HG03175 (cell line): ENCODE measurements around the gene ANKEF1.
A peak's percentile ranks its signal among the peaks of the same experiment; 100 is the strongest.
"Not testable (repeated sequence)": the region's sequence is repeated elsewhere in the genome, so short reads cannot be mapped to it uniquely, and the experiment has no call there.

ENCODE experiments used
- ATAC-seq: cut with Tn5 transposase; IDR thresholded peaks from one replicate; pipeline ENCODE4 v1.9.1; 2021; ENCODE audit warnings: mild to moderate bottlenecking, moderate library complexity; ENCODE audit not compliant: unreplicated experiment

The ANKEF1 gene

DNA sequence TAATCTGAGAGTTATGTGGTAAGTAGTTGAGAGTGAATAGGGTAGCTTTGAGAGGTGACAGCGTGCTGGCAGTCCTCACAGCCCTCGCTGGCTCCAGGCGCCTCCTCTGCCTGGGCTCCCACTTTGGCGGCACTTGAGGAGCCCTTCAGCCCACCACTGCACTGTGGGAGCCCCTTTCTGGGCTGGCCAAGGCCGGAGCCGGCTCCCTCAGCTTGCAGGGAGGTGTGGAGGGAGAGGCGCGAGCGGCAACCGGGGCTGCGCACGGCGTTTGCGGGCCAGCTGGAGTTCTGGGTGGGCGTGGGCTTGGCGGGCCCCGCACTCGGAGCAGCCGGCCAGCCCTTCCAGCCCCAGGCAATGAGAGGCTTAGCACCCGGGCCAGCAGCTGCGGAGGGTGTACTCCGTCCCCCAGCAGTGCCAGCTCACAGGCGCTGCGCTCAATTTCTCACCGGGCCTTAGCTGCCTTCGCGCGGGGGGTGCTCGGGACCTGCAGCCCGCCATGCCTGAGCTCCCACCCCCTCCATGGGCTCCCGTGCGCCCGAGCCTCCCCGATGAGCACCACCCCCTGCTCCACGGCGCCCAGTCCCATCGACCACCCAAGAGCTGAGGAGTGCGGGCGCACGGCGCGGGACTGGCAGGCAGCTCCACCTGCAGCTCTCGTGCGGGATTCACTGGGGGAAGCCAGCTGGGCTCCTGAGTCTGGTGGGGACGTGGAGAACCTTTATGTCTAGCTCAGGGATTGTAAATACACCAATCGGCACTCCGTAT, 3.2 kb upstream of the ANKEF1 start:
- ATAC-seq = not testable (repeated sequence)

- not testable (repeated sequence) for ATAC-seq
Observed at GRCh38 chr20:10032269-10032668, 2.5 kb upstream of the ANKEF1 start.

GRCh38 chr20:10033905-10034650, 709 bp upstream of the ANKEF1 start:
- no peak for ATAC-seq

GRCh38 chr20:10036321-10036720, 1.5 kb downstream of the ANKEF1 start:
- not testable (repeated sequence) for ATAC-seq

GRCh38 chr20:10040070-10040975, 5.5 kb downstream of the ANKEF1 start:
- ATAC-seq = no peak

- ATAC-seq = no peak
Observed at GRCh38 chr20:10042086-10042485, 7.3 kb downstream of the ANKEF1 start.

- no peak for ATAC-seq
Observed at GRCh38 chr20:10047427-10047826, 12.6 kb downstream of the ANKEF1 start.

GRCh38 chr20:10051185-10051584, 16.4 kb downstream of the ANKEF1 start:
- ATAC-seq = no peak

GRCh38 chr20:10059006-10059405, 24.2 kb downstream of the ANKEF1 start:
- no peak for ATAC-seq

DNA sequence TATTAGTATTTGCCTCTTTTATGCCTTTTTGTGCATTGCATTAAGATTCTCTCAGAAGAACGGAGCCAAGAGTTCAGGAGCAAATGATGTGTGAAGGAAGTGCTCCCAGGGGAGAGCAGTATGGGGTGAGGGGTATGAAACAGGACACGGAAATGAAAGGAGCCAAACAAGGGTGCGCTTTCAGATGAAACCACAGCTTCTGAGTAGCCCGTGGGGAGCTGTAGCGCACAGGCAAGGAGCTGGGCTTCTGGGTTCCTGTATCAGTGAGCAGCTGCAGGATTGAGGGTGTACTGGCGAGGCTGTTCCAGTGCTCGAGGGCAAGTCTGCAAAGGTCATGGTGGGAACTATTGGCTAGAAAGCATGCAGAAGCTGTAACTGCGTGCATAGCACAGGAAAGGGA, 25.4 kb downstream of the ANKEF1 start:
- ATAC-seq = peak; percentile 91

GRCh38 chr20:10061641-10062040, 26.9 kb downstream of the ANKEF1 start:
- no peak for ATAC-seq

- no peak for ATAC-seq
Observed at GRCh38 chr20:10063482-10063881, 28.7 kb downstream of the ANKEF1 start.

DNA sequence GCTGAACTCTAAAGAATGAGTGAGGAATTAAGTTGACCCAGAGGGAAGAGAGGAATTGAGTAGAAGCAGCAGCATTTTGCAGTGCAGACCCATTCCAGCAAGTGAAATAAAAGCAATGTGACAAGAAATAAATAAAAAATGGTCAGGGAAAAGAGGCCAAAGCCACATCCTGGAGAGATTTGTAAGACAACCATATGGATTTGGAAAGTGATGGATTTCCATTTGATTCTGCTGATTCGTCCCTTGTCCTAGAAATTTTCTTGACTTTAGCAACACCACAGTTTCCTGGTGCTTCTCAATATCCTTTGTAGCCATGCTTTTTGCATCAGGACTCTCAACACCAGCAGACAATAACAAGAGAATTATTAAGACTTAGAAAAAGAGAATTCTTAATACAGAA, 29.8 kb downstream of the ANKEF1 start:
- no peak for ATAC-seq

DNA sequence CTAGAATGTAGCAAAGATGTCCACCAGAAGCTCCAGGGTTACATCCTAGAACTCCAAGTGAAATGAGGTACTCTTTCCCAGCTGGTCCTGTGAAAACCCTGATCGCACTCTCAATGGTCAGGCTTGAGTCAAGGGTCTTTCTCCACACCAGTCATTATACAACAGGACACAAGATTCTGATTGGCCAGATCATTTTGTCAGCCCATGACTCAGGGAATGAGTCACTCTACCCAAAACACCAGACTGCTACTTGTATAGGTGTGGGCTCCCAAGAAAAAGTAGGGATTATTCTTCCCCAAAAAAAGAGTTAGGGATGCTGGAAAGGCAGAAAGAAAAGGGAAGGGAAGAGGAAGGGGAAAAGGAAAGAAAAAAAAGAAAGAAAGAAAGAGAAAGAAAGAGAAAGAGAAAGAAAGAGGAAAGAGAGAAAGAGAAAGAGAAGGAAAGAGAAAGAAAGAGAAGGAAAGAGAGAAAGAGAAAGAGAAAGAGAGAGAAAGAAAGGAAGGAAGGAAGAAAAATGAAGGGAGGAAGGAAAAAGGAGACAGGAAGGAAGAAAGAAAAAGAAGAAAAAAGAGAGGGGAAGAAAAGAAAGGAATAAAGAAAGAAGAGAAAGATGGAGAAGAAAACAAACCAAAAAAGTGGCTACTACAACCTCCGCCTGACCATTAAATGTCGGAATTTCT, 30.5 kb downstream of the ANKEF1 start:
- ATAC-seq = no peak

- no peak for ATAC-seq
Observed at GRCh38 chr20:10067321-10067720, 32.5 kb downstream of the ANKEF1 start.

DNA sequence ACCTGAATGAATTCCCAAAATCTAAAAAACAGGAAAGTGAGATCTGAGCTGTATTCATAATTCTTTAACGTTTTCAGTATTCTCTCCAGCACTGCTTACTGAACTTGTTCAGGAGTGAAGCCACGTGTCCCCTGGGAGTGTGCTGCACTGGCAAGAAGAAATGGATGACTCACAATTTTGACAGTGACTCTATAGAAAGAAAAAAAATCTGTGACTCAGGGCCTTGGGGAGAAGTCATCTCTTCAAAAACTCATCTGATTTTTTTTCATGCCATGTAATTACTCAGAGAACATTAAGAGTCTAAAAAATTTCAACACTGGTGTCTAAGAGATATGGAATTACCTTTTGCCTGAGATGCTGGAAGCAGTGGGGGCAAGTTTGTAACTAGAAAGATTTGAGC, 39.7 kb downstream of the ANKEF1 start:
- no peak for ATAC-seq

DNA sequence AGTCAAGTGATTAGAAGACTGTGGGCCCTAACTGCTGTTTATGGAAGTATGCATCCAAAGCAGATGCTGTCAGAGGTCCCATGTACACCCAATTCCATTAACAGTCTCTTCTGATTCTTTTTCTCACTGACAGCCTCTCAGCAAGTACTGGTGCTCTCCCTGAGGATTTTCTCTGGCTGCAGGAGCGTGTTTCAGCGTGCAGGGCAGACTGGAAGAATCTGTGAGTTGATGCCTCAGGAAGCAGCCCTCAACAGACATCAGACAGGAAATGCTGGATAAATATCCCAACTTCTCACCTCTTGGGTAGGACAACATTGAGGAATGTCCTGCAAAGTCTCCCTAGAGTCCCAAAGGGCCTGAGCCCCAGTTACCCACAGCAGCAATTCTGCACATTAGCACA, 40.8 kb downstream of the ANKEF1 start:
- ATAC-seq = no peak

GRCh38 chr20:10076126-10077080, 41.6 kb downstream of the ANKEF1 start:
- no peak for ATAC-seq

DNA sequence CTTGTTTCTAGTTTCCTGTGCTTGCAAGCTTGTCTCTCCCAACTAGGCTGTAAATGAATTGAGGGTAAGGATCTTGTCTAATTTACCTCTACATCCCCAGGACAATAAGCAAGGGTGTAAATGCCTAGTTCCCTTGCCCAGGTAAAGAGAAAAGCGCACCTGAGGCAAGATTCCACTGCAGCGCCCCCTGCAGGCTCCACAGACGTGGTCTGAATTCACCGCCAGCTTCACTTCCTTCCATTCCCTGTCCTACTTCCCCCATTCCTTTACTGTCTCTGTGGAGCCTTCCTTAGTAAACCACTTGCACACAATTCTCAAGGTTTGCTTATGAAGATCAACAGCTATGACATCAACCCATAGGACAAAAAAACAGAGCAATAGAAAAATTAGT, 42.3 kb downstream of the ANKEF1 start:
- ATAC-seq = no peak

DNA sequence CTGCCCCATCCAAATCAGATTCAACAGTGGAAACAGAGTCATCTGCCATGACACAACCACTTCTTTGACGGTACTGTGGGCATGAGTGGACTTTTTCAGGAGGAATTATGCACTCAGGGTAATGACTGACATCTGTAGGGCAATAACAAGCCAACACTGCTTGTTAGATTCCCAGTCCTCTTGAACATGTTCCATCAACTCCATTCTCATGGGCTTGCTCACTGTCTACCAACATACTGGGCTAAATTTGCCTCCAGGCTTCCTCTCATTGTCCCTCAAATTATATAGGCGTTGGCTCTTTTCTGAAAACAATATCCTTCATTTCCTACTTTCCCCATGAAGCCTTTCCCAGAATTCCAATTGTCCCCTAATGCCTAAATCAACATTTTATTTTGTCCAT, 43.1 kb downstream of the ANKEF1 start:
- no peak for ATAC-seq
